Neutrophil (primary cell): ENCODE measurements around the gene FYN.

ENCODE experiments used
- H3K27ac ChIP-seq: fragments of 200-600 bp; sonication (generic); 2 replicates; pipeline ENCODE4 v1.5.1; 2016; ENCODE audit warnings: mild to moderate bottlenecking, moderate library complexity
- H3K27me3 ChIP-seq: fragments of 200-600 bp; sonication (generic); 2 replicates; pipeline ENCODE4 v1.6.0; 2016; ENCODE audit warnings: mild to moderate bottlenecking
- H3K36me3 ChIP-seq: fragments of 200-600 bp; sonication (generic); 2 replicates; pipeline ENCODE4 v1.5.1; 2017
- H3K4me1 ChIP-seq, 2 experiments: fragments of 200-600 bp in 1 of 2; sonication (generic) in 1 of 2; 1 replicate in 1 of 2; 2 replicates in 1 of 2; pipeline versions ENCODE4 v1.5.1 to v1.6.1; 2013 to 2016; ENCODE audit warnings: low read depth in 1 of 2, low read length in 1 of 2, mild to moderate bottlenecking in 1 of 2, moderate library complexity in 1 of 2; ENCODE audit not compliant: control insufficient read depth in 1 of 2, insufficient read depth in 1 of 2
- H3K4me3 ChIP-seq, 2 experiments: fragments of 200-600 bp in 1 of 2; sonication (generic) in 1 of 2; 1 replicate in 1 of 2; 2 replicates in 1 of 2; pipeline ENCODE4 v1.5.1; 2013 to 2016; ENCODE audit warnings: low read depth in 1 of 2, low read length in 1 of 2, mild to moderate bottlenecking in 1 of 2, moderate library complexity in 1 of 2
- H3K9me3 ChIP-seq: fragments of 200-600 bp; sonication (generic); 2 replicates; pipeline ENCODE4 v1.5.1; 2016
- TF ChIP-seq, protein P1 (sequence below): fragments of 200-600 bp; sonication (generic); IDR thresholded peaks from 2 replicates; pipeline ENCODE4 v1.5.1; 2016; ENCODE audit warnings: antibody characterized with exemption

FYN gene

DNA sequence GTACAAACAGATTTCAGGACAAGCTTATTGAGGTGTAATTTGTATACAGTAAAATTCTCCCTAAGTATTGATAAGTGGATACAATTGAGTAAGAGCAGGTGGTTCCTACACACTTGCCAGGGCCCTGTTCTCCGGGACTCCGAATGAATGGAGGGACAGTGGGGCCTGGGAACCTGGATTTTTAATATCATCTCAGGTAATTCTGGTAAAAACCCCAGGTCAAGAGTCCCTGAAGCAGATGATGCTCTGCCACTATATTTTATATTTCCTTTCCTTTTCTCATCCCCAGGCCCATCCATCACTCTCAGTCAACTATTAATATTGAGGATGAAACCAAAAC is 104.9 kb downstream of the FYN start:
- Histone ChIP-seq H3K4me1 (no peaks in the 10 kb centered on the region), H3K9me3 (no peaks in the 10 kb centered on the region), H3K27me3 (no peaks in the 10 kb centered on the region), H3K27ac (no peak overlapping the region), H3K4me3 (no peak overlapping the region), H3K36me3 (no peaks in the 10 kb centered on the region)
- TF ChIP-seq, protein P1, sequence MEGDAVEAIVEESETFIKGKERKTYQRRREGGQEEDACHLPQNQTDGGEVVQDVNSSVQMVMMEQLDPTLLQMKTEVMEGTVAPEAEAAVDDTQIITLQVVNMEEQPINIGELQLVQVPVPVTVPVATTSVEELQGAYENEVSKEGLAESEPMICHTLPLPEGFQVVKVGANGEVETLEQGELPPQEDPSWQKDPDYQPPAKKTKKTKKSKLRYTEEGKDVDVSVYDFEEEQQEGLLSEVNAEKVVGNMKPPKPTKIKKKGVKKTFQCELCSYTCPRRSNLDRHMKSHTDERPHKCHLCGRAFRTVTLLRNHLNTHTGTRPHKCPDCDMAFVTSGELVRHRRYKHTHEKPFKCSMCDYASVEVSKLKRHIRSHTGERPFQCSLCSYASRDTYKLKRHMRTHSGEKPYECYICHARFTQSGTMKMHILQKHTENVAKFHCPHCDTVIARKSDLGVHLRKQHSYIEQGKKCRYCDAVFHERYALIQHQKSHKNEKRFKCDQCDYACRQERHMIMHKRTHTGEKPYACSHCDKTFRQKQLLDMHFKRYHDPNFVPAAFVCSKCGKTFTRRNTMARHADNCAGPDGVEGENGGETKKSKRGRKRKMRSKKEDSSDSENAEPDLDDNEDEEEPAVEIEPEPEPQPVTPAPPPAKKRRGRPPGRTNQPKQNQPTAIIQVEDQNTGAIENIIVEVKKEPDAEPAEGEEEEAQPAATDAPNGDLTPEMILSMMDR = no peak

DNA sequence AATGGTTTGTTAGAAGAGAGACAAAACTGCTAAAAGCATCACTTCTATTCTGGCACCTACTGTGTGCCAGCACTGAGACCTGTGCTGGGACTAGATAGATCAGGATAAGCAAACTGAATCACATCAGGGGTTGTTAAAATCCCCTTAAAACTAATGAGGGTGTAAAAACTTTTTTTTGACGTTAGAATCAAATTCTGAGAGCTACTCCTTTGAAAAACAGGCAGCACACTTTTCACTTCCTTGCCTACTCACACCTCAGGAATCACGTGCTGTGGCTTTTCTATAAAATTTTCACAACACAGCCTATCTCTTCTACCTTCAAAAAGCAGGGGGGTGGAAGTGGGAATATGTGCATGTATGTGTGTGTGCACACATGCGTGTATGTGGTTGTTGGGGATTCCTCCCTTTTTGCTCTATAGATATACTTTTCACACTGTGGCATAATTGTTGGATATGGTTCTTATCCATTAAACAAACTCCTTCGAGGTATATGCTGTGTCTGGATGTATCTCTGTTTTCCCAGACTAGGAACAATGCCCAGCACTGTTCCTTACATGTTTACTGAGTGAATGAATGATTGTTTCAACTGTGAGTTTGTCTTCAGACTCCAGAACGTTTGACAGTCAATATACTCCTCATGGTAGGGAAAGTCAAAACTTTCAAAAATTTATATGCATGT is 105.4 kb downstream of the FYN start:
- no peaks in the 10 kb centered on the region for H3K27me3 ChIP-seq
- H3K4me3 ChIP-seq = no peak overlapping the region
- TF ChIP-seq, protein P1 = no peak
- H3K9me3 ChIP-seq = no peaks in the 10 kb centered on the region
- no peak overlapping the region for H3K27ac ChIP-seq
- H3K36me3 ChIP-seq = no peaks in the 10 kb centered on the region
- H3K4me1 ChIP-seq = no peaks in the 10 kb centered on the region

DNA sequence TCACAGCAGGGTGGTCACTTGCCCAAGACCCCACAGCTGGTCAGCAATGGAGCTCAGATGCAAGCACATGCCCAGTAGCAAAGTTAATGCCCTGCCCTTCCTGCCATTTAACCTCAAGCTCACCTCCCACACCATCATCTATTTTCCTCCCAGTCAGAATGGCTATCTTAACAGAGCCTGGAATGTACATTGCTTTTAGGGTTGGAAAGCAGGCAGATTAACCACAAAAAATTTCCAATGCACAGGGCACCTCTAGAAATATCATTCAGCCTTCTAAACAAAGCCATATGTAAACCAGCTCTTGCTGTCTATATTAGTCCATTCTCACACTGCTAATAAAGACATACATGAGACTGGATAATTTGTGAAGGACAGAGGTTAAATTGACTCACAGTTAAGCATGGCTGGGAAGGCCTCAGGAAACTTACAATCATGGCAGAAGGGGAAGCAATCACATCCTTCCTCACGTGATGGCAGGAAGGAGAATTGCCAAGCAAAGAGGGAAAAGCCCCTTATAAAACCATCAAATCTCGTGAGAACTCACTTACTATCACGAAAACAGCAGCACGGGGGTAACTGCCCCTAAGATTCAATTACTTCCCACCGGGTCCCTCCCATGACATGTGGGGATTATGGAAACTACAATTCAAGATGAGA is 106.9 kb downstream of the FYN start:
- Histone ChIP-seq H3K4me1 (no peaks in the 10 kb centered on the region), H3K27ac (no peak overlapping the region), H3K36me3 (no peaks in the 10 kb centered on the region), H3K9me3 (no peaks in the 10 kb centered on the region), H3K4me3 (no peak overlapping the region), H3K27me3 (no peaks in the 10 kb centered on the region)
- TF ChIP-seq, protein P1 = no peak

DNA sequence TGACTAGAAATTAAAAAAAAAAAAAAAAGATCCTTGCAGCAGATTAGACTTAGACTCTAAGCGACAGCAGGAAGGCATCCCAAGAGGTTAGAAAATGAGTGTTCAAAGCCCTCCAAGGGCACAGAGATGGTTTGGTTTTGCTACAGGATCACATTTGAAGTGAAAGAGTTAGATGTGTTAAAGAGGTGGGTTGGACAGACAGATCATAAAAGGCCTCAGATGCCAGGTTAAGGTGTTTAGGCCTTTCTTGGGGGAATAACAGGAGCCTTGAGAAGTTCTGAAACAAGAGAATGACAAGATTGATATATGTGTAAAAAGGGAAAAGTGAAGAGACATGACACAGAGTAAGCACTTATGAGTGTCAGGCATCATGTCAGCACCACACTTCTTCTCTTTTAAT is 107.5 kb downstream of the FYN start:
- Histone ChIP-seq H3K27me3 (no peaks in the 10 kb centered on the region), H3K9me3 (no peaks in the 10 kb centered on the region), H3K4me1 (no peaks in the 10 kb centered on the region), H3K4me3 (no peak overlapping the region), H3K36me3 (no peaks in the 10 kb centered on the region), H3K27ac (no peak overlapping the region)
- TF ChIP-seq, protein P1 = no peak

DNA sequence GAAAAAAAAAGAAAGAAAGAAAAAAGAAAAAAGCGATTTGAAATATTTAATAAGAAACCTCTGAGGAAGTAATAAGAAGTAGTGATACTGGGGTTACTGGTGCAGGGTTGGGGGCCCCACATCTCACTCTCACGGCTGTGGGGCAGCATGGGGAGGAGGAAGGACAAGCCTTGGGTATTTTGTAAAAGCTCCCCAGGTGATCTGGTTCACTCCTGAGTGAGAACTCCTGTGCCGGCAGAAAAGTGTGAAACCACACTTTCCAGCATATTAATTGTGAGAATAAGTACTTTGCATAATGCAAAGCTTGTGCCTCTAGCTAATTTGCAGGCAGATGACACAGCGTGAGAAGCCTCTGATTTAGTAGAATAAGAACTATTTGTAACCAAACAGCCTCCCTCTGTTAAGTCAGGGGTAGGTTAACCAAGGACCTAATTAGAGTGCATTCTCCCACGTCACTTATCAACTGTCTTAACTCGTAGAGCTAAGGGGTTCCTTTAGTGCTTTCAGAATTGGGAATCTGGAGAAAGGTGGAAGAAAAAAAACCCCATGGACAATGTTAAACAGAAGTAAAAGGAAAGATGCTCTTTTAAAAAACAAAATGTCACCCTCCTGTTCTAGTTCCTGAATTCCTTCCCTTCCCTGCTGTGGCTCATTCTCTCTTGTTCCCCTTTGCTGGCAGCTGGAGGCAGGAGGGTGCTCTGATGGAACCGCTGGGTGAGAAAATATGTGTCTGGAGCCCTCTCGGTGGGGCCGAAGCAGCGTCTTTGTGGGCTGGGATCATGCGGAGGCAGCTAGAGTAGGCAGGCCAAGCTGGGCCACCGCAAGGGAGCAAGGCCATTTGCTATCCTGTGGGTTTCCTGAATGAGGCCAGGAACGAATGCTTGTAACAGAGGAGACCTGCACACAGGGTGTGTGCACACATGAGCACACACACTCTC is 108.7 kb downstream of the FYN start:
- Histone ChIP-seq H3K27me3 (peaks cover 10% of the 10 kb centered on the region), H3K4me1 (no peaks in the 10 kb centered on the region), H3K4me3 (no peak overlapping the region), H3K9me3 (no peaks in the 10 kb centered on the region), H3K36me3 (no peaks in the 10 kb centered on the region), H3K27ac (no peak overlapping the region)
- TF ChIP-seq, protein P1 = no peak
